HepG2 (cell line): ENCODE data around the gene NLE1. TPM values are rescaled to one million over a fixed set of nuclear protein-coding genes. Genes with fewer than 3 reads are reported as not detected.

Experiments
- KAT7 ChIP-seq: IDR thresholded peaks from 2 replicates; pipeline ENCODE4 v1.6.1; 2018; ENCODE audit warnings: borderline replicate concordance, missing compliant biosample characterization
- KIAA2018 ChIP-seq: sonication (generic); formaldehyde crosslinking; IDR thresholded peaks from 2 replicates; pipeline ENCODE4 v1.5.0; 2020; ENCODE audit warnings: mild to moderate bottlenecking, missing genetic modification reagents, borderline replicate concordance
- MIER3 ChIP-seq: IDR thresholded peaks from 2 replicates; pipeline ENCODE4 v1.6.1; 2016; ENCODE audit warnings: missing compliant biosample characterization, borderline replicate concordance
- RBM22 ChIP-seq: fragments of 200-400 bp; formaldehyde crosslinking; optimal IDR thresholded peaks from 2 replicates; pipeline ENCODE3; 2017; ENCODE audit warnings: mild to moderate bottlenecking, low read length, moderate library complexity
- RXRB ChIP-seq: IDR thresholded peaks from 2 replicates; pipeline ENCODE4 v1.6.1; 2016; ENCODE audit warnings: borderline replicate concordance, missing genetic modification reagents, missing compliant biosample characterization
- SMAD9 ChIP-seq: sonication (generic); formaldehyde crosslinking; IDR thresholded peaks from 2 replicates; pipeline ENCODE4 v1.5.1; 2020; ENCODE audit warnings: mild to moderate bottlenecking, missing genetic modification reagents
- SNAI1 ChIP-seq: sonication (generic); formaldehyde crosslinking; IDR thresholded peaks from 2 replicates; pipeline ENCODE4 v1.5.0; 2020; ENCODE audit warnings: mild to moderate bottlenecking, missing genetic modification reagents, borderline replicate concordance
- THAP7 ChIP-seq: sonication (generic); formaldehyde crosslinking; IDR thresholded peaks from 2 replicates; pipeline ENCODE4 v1.8.1; 2023; ENCODE audit warnings: mild to moderate bottlenecking, missing genetic modification reagents
- U2AF1 ChIP-seq: fragments of 200-400 bp; formaldehyde crosslinking; optimal IDR thresholded peaks from 2 replicates; pipeline ENCODE3; 2017; ENCODE audit warnings: mild to moderate bottlenecking, low read depth, low read length
- ZBTB43 ChIP-seq: sonication (generic); formaldehyde crosslinking; conservative IDR thresholded peaks from 2 replicates; pipeline ENCODE4 v1.4.0; 2020; ENCODE audit warnings: missing genetic modification reagents
- ZIK1 ChIP-seq: sonication (generic); formaldehyde crosslinking; IDR thresholded peaks from 2 replicates; pipeline ENCODE4 v1.5.0; 2020; ENCODE audit warnings: mild to moderate bottlenecking, low read depth, missing genetic modification reagents, borderline replicate concordance
- ZNF264 ChIP-seq: sonication (generic); formaldehyde crosslinking; IDR thresholded peaks from 2 replicates; pipeline ENCODE4 v1.4.0; 2020; ENCODE audit warnings: missing genetic modification reagents
- ZNF687 ChIP-seq: sonication (generic); formaldehyde crosslinking; IDR thresholded peaks from 2 replicates; pipeline ENCODE4 v1.5.1; 2020; ENCODE audit warnings: mild to moderate bottlenecking, missing genetic modification reagents, moderate library complexity
- ZSCAN12 ChIP-seq: sonication (generic); formaldehyde crosslinking; IDR thresholded peaks from 2 replicates; pipeline ENCODE4 v1.9.0; 2021; ENCODE audit warnings: mild to moderate bottlenecking, missing genetic modification reagents
- polyA plus RNA-seq, 8 experiments: library from polyadenylated mRNA; depleted of rRNA in 3 of 8; stranded (reverse) in 7 of 8; unstranded in 1 of 8; fragments of >200 nt; fragmentation: Illumina TruSeq in 4 of 8; extraction: Trizol in 4 of 8; gene quantifications; 2 replicates each; pipeline versions ENCODE4 v1.2.1 to v1.2.3, GENCODE V29; 2011 to 2016; ENCODE audit warnings: low read depth in 4 of 8, missing spikeins in 1 of 8, mixed read lengths in 1 of 8; ENCODE audit not compliant: insufficient read depth in 1 of 8
- total RNA-seq, 5 experiments: library from RNA; depleted of rRNA; stranded (reverse); fragments of >200 nt; fragmentation: Illumina TruSeq; extraction: Trizol; gene quantifications; 2 replicates each; pipeline ENCODE4 v1.2.3, GENCODE V29; 2016; ENCODE audit warnings: low read depth in 1 of 5

The NLE1 gene
- total and polyA plus RNA-seq, 2 of the 13 experiments (the other 11 are each of a cell fraction or from before 2014, with no cell fraction given): 20.3 to 34.5 TPM

DNA sequence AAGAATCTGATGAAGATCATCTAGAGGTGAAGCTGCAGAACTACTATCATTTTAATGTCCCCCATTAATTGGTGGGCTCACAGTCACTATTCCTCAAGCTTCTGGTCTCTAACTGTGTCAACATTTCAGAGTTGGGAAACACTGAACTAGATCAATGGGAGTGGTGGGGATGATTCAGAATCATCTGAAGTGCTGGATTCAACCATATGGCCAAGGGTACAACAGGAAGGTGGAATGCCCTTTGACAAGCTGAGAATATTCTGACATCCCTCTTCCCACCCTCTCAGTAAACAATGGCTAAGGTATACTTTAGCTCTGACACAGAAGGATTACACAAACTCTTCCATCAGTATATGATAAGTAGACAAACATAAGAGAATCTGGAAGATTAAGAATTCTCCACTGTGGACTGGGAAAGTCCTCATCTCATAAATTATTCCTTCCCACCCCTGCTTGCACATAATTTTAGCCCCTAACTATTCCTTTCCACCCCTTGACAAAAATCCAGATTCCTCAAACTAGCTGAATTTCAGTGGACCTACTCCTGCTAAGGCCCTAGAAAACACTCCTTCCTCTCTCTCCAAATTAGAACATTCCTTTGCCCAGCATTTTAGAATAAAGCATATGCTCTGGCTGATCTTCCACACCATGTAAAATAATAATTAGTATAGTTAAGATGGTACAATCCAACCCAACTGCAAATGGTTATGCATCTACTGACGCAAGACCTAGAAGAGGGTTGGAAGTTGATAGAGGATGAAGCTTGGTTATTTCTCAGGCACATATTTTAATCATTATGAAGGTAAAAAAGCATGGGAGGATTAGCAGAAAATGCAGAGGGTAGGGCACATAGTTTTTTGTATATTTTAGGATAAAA, 62.3 kb downstream of the NLE1 start (continued):
- no peak for TF ChIP-seq KIAA2018 (CRISPR knock-in tag)
- no peak for TF ChIP-seq ZIK1 (CRISPR knock-in tag)
- TF ChIP-seq KAT7 (CRISPR knock-in tag): no peak
- no peak for TF ChIP-seq RBM22
- TF ChIP-seq RXRB (CRISPR knock-in tag): peak; percentile 57; the same call in 1 of the 2 replicates
- TF ChIP-seq THAP7: no peak
- TF ChIP-seq U2AF1: no peak
- no peak for TF ChIP-seq ZBTB43 (CRISPR knock-in tag)
- TF ChIP-seq SNAI1 (CRISPR knock-in tag): no peak
- no peak for TF ChIP-seq SMAD9 (CRISPR knock-in tag)
- no peak for TF ChIP-seq ZSCAN12
- no peak for TF ChIP-seq ZNF687
- TF ChIP-seq ZNF264: no peak
- TF ChIP-seq MIER3 (CRISPR knock-in tag): peak; percentile 28; the same call in 1 of the 2 replicates
